ENCODE results near the gene ENAH. TPM values are rescaled to one million over a fixed set of nuclear protein-coding genes. Genes with fewer than 3 reads are reported as not detected.

The ENAH gene
- total and polyA plus RNA-seq, 2 donors (not counting 1 experiment from before 2014, with no cell fraction given), result 85.0 to 210 TPM

GRCh38 chr1:225580238-225581099, 72.5 kb downstream of the ENAH start:
- no peak overlapping the region for H3K9ac ChIP-seq (ENCODE audit: insufficient read depth, low read length)
- H3K4me3 ChIP-seq (replicated peaks in 1 of 4; ENCODE audit: control extremely low read depth in 1 of 4, insufficient read depth in 1 of 4, low read depth in 3 of 4, low read length in 4 of 4), result no peak overlapping the region
- H3K79me2 ChIP-seq (ENCODE audit: control insufficient read depth, insufficient read depth, low read length), result peaks cover 20% of the 10 kb centered on the region
- no peak for DNase-seq (ENCODE audit: low read depth in 2 of 2)
- peaks cover 2% of the 10 kb centered on the region for H4K20me1 ChIP-seq (ENCODE audit: control insufficient read depth, extremely low read depth, insufficient read depth, low read length)
- H3K36me3 ChIP-seq (ENCODE audit: control insufficient read depth, insufficient read depth, low read length), result no peaks in the 10 kb centered on the region
- no peaks in the 10 kb centered on the region for H3K9me3 ChIP-seq (ENCODE audit: control insufficient read depth, insufficient read depth, low read depth, low read length)
- peak overlapping the region; percentile 57 for H3K4me2 ChIP-seq (ENCODE audit: extremely low read depth, insufficient read depth, low read length)
- no peak overlapping the region for H3K27ac ChIP-seq (ENCODE audit: insufficient read depth, low read length)
- TF ChIP-seq EZH2 (IDR thresholded peaks at IDR 0.05; ENCODE audit: low read length, missing control alignments), result no peak
- no peak for TF ChIP-seq CTCF (conservative IDR thresholded peaks at IDR 0.05 in 1 of 2, IDR thresholded peaks at IDR 0.05 in 1 of 2; ENCODE audit: low read depth in 1 of 2, low read length in 2 of 2)
- H2AFZ ChIP-seq (ENCODE audit: low read length), result no peak overlapping the region
- no peaks in the 10 kb centered on the region for H3K27me3 ChIP-seq (ENCODE audit: control insufficient read depth, insufficient read depth, low read length)
- H3K4me1 ChIP-seq (ENCODE audit: control insufficient read depth, extremely low read depth, insufficient read depth, low read length), result peaks cover 6% of the 10 kb centered on the region

- Histone ChIP-seq H2AFZ (ENCODE audit: low read length) (no peak overlapping the region), H3K27me3 (ENCODE audit: control insufficient read depth, insufficient read depth, low read length) (no peaks in the 10 kb centered on the region), H3K27ac (ENCODE audit: insufficient read depth, low read length) (no peak overlapping the region), H3K9me3 (ENCODE audit: control insufficient read depth, insufficient read depth, low read depth, low read length) (no peaks in the 10 kb centered on the region), H3K9ac (ENCODE audit: insufficient read depth, low read length) (no peak overlapping the region), H3K4me1 (ENCODE audit: control insufficient read depth, extremely low read depth, insufficient read depth, low read length) (peaks cover 6% of the 10 kb centered on the region), H3K4me3 (replicated peaks in 1 of 4; ENCODE audit: control extremely low read depth in 1 of 4, insufficient read depth in 1 of 4, low read depth in 3 of 4, low read length in 4 of 4) (no peak overlapping the region), H3K79me2 (ENCODE audit: control insufficient read depth, insufficient read depth, low read length) (peaks cover 31% of the 10 kb centered on the region), H4K20me1 (ENCODE audit: control insufficient read depth, extremely low read depth, insufficient read depth, low read length) (peaks cover 2% of the 10 kb centered on the region), H3K36me3 (ENCODE audit: control insufficient read depth, insufficient read depth, low read length) (no peaks in the 10 kb centered on the region), H3K4me2 (ENCODE audit: extremely low read depth, insufficient read depth, low read length) (no peak overlapping the region)
- TF ChIP-seq EZH2 (IDR thresholded peaks at IDR 0.05; ENCODE audit: low read length, missing control alignments) (no peak), CTCF (conservative IDR thresholded peaks at IDR 0.05 in 1 of 2, IDR thresholded peaks at IDR 0.05 in 1 of 2; ENCODE audit: low read depth in 1 of 2, low read length in 2 of 2) (no peak)
- DNase-seq (ENCODE audit: low read depth in 2 of 2), result peak in 1 of 2 donors; percentile 40
Measured at GRCh38 chr1:225578251-225578977, 74.5 kb downstream of the ENAH start.

- H3K27ac ChIP-seq (ENCODE audit: insufficient read depth, low read length), result no peak overlapping the region
Measured at GRCh38 chr1:225577241-225577640, 75.7 kb downstream of the ENAH start.

More at GRCh38 chr1:225577241-225577640, 75.7 kb downstream of the ENAH start:
- Histone ChIP-seq H3K4me2 (ENCODE audit: extremely low read depth, insufficient read depth, low read length) (no peak overlapping the region), H3K79me2 (ENCODE audit: control insufficient read depth, insufficient read depth, low read length) (peaks cover 35% of the 10 kb centered on the region), H2AFZ (ENCODE audit: low read length) (no peak overlapping the region), H4K20me1 (ENCODE audit: control insufficient read depth, extremely low read depth, insufficient read depth, low read length) (peaks cover 2% of the 10 kb centered on the region), H3K9ac (ENCODE audit: insufficient read depth, low read length) (no peak overlapping the region), H3K4me3 (replicated peaks in 1 of 4; ENCODE audit: control extremely low read depth in 1 of 4, insufficient read depth in 1 of 4, low read depth in 3 of 4, low read length in 4 of 4) (no peak overlapping the region), H3K27me3 (ENCODE audit: control insufficient read depth, insufficient read depth, low read length) (no peaks in the 10 kb centered on the region), H3K36me3 (ENCODE audit: control insufficient read depth, insufficient read depth, low read length) (no peaks in the 10 kb centered on the region), H3K9me3 (ENCODE audit: control insufficient read depth, insufficient read depth, low read depth, low read length) (no peaks in the 10 kb centered on the region), H3K4me1 (ENCODE audit: control insufficient read depth, extremely low read depth, insufficient read depth, low read length) (peaks cover 6% of the 10 kb centered on the region)
- peak in 1 of 2 donors; percentile 28 for DNase-seq (ENCODE audit: low read depth in 2 of 2)
- TF ChIP-seq EZH2 (IDR thresholded peaks at IDR 0.05; ENCODE audit: low read length, missing control alignments) (no peak), CTCF (conservative IDR thresholded peaks at IDR 0.05 in 1 of 2, IDR thresholded peaks at IDR 0.05 in 1 of 2; ENCODE audit: low read depth in 1 of 2, low read length in 2 of 2) (no peak)

All from fibroblast of lung (primary cell).